Pancreas (tissue), 10 donors: Measurements from ENCODE around the gene MRPL48. TPM values are rescaled to one million over a fixed set of nuclear protein-coding genes. Genes with fewer than 3 reads are reported as not detected.
A peak's percentile ranks its signal among the peaks of the same experiment; 100 is the strongest.

Experiments
- ATAC-seq, 4 donors: fragments of 200-7000 bp; cut with Tn5 transposase; one replicate each; pipeline versions ENCODE4 v1.8.0 to v1.9.1; 2020; ENCODE audit warnings: mild to moderate bottlenecking in 4 of 4, moderate library complexity in 4 of 4
- DNase-seq, 6 donors: peaks; one replicate each; pipeline ENCODE4 v3.0.0-alpha.2; 2020
- FAIRE-seq: peaks from 2 replicates; lab custom pipeline; 2012; peaks lifted over from hg19 to GRCh38; lab: Jason Lieb, UNC
- H3K27ac ChIP-seq, 4 donors: fragments of 200-600 bp; sonication (generic); 1 replicate in 3 of 4; 2 replicates in 1 of 4; pipeline versions ENCODE4 v1.5.0 to v1.8.0; 2020
- H3K27me3 ChIP-seq, 4 donors: fragments of 200-600 bp; one replicate each; pipeline ENCODE4 v1.8.0; 2021
- H3K36me3 ChIP-seq, 3 donors: fragments of 200-600 bp; sonication (generic) in 1 of 3; one replicate each; pipeline versions ENCODE4 v1.5.0 to v1.8.0; 2020 to 2021
- H3K4me1 ChIP-seq, 3 donors: fragments of 200-600 bp; one replicate each; pipeline ENCODE4 v1.8.0; 2021
- H3K4me3 ChIP-seq, 4 donors: fragments of 200-600 bp; sonication (generic) in 2 of 4; one replicate each; pipeline versions ENCODE4 v1.5.0 to v1.8.0; 2020 to 2021
- H3K9me3 ChIP-seq, 4 donors: fragments of 200-600 bp; one replicate each; pipeline ENCODE4 v1.8.0; 2021
- WGBS, 2 donors: extraction: QIAGEN DNeasy Blood & Tissue Kit; methylation state at CpG; one replicate each; pipeline ENCODE4 v1.1.7; 2013; 5-methylcytosine and 5-hydroxymethylcytosine counted together
- intact Hi-C, 3 donors: fragments of 100-400 bp; cut with DNase I; formaldehyde crosslinking; loops; one replicate each; pipeline versions ENCODE4 v1.11.1 to v1.14.2; 2022
- polyA plus RNA-seq, 2 donors: library from polyadenylated mRNA; stranded (reverse); fragments of 200-250 nt; gene quantifications; one replicate each; pipeline ENCODE4 v1.2.3, GENCODE V29; 2013
- total RNA-seq, 6 donors: library from RNA; stranded (reverse); fragmentation: NEBNext Ultra II Directional in 4 of 6; extraction: Animal tissue kit (Norgen Biotek cat#: 25700) in 4 of 6; gene quantifications; one replicate each; pipeline versions ENCODE4 v1.2.1 to v1.2.4, GENCODE V29; 2021 to 2023
- TF ChIP-seq, protein P1 (sequence below), 4 donors: fragments of 200-600 bp; sonication (generic) in 3 of 4; IDR thresholded peaks; one replicate each; pipeline versions ENCODE4 v1.5.0 to v1.8.0; 2021; ENCODE audit warnings: antibody characterized with exemption in 4 of 4
- donor health status: healthy with polysubstance abuse.
- donor health status: DM: no; HTN: no; CAD: no; lungs with moderate emphysema.
- donor health status: DM: no; HTN: no; CAD: no.
- donor health status: control.
- donor health status: control.
- donor health status: Bipolar disorder and iron deficiency.
- donor health status: DM: yes; HTN: yes; CAD: no.
- donor health status: DM: no; HTN: no; CAD: no.
- donor health status: DM: no; HTN: no; CAD: no.
- donor health status: DM: yes; HTN: yes; CAD: no.

Gene MRPL48
- 10 to 100 TPM; 11.8 to 19.4 (median 17.1) TPM for total RNA-seq
- 10 to 100 TPM; 19.4 to 22.5 TPM for polyA plus RNA-seq

DNA sequence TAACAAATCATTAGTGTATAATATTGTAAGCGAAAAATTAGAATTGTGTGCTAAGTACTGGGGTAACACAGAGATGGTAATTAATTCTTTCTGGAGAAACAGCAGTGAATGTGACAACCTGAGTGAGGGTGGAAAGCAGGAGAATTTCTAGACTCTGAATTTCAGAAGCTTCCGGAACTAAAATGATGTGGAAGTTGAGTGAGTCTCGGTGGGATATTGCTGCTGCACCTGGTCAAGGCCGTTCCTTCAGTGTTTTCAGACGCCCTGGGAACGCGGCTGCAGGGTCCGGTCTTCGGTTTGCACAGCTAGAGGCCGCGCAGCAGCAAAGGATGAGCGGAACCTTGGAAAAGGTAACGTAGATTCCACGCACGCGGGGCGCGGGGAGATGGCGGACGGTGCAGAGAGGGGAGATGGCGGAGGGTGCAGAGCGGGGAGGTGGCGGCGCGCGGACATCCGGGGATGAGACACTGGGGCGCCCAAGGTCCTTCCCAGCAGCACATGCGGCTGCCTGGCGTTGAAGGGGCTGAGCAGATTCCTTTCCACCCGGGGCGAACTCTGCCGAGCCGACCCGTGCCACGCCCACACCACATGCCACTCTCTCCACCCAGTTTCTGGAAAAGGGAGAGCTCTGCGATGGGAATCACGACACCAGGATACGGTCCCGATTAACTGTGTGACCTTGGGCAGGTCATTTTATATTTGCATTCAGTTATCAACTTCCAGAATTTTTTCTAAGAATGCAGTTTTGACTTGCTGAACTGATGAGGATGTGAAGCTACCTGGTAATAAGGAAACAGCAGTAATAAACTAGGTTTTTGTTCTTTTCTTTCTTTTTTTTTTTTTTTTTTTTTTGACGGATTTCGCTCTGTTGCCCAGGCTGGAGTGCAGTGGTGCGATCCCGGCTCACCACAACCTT is at the start of gene MRPL48:
MRPL48 (plus strand) TSS at position 232 of the 916 bp plus-strand sequence; CDS start at position 330, 98 bp downstream.
- Histone ChIP-seq H3K9me3 (no peaks in the 10 kb centered on the region), H3K4me3 (peak within 1 kb of the TSS; percentile 40 to 56 (median 48)), H3K27me3 (no peaks in the 10 kb centered on the region), H3K27ac (peak within 1 kb of the TSS; percentile 28 to 89 (median 81)), H3K36me3 (no peaks in the 10 kb centered on the region), H3K4me1 (peaks cover 3 to 7% (median 5%) of the 10 kb centered on the region in 3 donors)
- DNase-seq (peak; percentile 88 to 95 (median 92)), ATAC-seq (peak; percentile 94 to 98 (median 97)), FAIRE-seq (peak; percentile 29)
- TF ChIP-seq, protein P1, sequence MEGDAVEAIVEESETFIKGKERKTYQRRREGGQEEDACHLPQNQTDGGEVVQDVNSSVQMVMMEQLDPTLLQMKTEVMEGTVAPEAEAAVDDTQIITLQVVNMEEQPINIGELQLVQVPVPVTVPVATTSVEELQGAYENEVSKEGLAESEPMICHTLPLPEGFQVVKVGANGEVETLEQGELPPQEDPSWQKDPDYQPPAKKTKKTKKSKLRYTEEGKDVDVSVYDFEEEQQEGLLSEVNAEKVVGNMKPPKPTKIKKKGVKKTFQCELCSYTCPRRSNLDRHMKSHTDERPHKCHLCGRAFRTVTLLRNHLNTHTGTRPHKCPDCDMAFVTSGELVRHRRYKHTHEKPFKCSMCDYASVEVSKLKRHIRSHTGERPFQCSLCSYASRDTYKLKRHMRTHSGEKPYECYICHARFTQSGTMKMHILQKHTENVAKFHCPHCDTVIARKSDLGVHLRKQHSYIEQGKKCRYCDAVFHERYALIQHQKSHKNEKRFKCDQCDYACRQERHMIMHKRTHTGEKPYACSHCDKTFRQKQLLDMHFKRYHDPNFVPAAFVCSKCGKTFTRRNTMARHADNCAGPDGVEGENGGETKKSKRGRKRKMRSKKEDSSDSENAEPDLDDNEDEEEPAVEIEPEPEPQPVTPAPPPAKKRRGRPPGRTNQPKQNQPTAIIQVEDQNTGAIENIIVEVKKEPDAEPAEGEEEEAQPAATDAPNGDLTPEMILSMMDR (IDR thresholded peaks at IDR 0.05): no peak
- 2 to 3% methylated on average over 42 to 44 of the region's 44 CpGs for WGBS, 2 donors
- intact Hi-C loops: no loop called here

DNA sequence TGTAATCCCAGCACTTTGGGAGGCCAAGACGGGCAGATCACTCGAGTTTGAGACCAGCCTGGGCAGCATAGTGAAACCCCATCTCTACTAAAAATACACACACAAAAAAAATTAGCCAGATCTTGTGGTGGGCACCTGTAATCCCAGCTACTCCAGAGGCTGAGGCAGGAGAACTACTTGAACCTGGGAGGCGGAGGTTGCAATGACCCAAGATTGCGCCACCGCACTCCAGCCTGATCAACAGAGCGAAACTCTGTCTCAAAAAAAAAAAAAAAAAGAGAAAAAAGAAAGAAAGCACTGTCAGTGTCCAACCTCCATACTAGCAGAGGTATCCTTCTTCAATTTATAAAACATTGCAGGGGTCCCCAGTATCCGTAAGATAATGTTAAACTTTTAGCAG is 44.6 kb upstream of the MRPL48 start:
- H3K4me3 ChIP-seq: no peak overlapping the region
- no peaks in the 10 kb centered on the region for H3K9me3 ChIP-seq
- H3K4me1 ChIP-seq: peaks cover 0 to 9% (median 5%) of the 10 kb centered on the region in 3 donors
- ATAC-seq: no peak
- no peak overlapping the region for H3K27ac ChIP-seq
- no peak for DNase-seq
- H3K27me3 ChIP-seq: no peaks in the 10 kb centered on the region
- WGBS, 2 donors: 90 to 97% methylated on average over 7 of the region's 7 CpGs
- FAIRE-seq: no peak
- intact Hi-C loops: no loop called here
- H3K36me3 ChIP-seq: no peaks in the 10 kb centered on the region
- TF ChIP-seq, protein P1 (IDR thresholded peaks at IDR 0.05): no peak

DNA sequence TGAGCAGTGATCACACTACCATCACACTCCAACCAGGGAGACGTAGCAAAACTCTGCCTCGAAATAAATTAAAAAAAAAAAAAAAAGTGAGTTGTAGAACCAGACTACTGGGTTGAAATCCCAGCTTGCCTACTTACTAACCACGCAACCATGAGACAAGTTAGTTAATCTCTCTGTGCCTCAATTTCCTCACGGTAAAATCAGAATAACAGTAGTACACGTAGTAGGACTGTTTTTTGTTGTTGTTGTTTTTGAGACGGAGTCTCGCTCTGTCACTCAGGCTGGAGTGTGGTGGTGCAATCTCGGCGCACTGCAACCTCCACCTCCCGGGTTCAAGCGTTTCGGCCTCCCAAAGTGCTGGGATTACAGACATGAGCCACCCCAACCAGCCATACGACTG is 41.0 kb upstream of the MRPL48 start:
- ATAC-seq: no peak
- no peaks in the 10 kb centered on the region for H3K9me3 ChIP-seq
- TF ChIP-seq, protein P1 (IDR thresholded peaks at IDR 0.05): no peak
- intact Hi-C loops: no loop called here
- no peak overlapping the region for H3K27ac ChIP-seq
- no peaks in the 10 kb centered on the region for H3K27me3 ChIP-seq
- DNase-seq: no peak
- 94 to 97% methylated on average over 13 of the region's 13 CpGs for WGBS, 2 donors
- H3K36me3 ChIP-seq: no peaks in the 10 kb centered on the region
- H3K4me3 ChIP-seq: no peak overlapping the region
- FAIRE-seq: no peak
- H3K4me1 ChIP-seq: peaks cover 0 to 16% (median 13%) of the 10 kb centered on the region in 3 donors

DNA sequence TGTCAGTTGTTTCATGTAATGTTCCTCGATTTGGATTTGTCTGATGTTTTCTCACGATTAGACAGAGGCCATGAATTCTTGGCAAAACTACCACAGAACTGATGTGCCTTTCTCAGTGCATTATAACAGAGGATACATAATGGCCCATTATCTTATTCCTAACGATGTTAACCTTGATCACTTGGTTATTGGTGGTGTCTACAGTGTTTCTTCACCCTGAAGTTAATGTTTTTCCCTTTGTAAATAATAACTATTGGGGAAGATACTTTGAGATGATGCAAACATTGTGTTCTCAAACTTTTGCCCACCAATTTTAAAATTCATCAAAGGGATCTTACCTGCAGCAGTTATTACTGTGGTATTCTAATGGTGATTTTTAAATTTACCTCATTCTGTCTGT is 39.9 kb upstream of the MRPL48 start:
- Histone ChIP-seq H3K27me3 (no peaks in the 10 kb centered on the region), H3K9me3 (no peaks in the 10 kb centered on the region), H3K4me3 (no peak overlapping the region), H3K36me3 (no peaks in the 10 kb centered on the region), H3K4me1 (peaks cover 0 to 26% (median 13%) of the 10 kb centered on the region in 3 donors), H3K27ac (no peak overlapping the region)
- DNase-seq (no peak), FAIRE-seq (no peak), ATAC-seq (no peak)
- TF ChIP-seq, protein P1 (IDR thresholded peaks at IDR 0.05): no peak
- WGBS, 2 donors: 10 to 12% methylated on average over 3 of the region's 3 CpGs
- intact Hi-C loops: no loop called here
